Smooth muscle cell (in vitro differentiated cells): ENCODE results near the gene KCNH8. TPM values are rescaled to one million over a fixed set of nuclear protein-coding genes. Genes with fewer than 3 reads are reported as not detected.

ENCODE experiments used
- DNase-seq: peaks from one replicate; lab custom pipeline; 2025; ENCODE audit not compliant: unreplicated experiment; lab: John Stamatoyannopoulos, UW
- H2AFZ ChIP-seq: fragments of 200-600 bp; sonication (generic); 2 replicates; pipeline ENCODE4 v1.6.0; 2016; ENCODE audit warnings: antibody characterized with exemption, low read depth, mild to moderate bottlenecking
- H3F3A ChIP-seq: fragments of 200-600 bp; sonication (generic); 2 replicates; pipeline ENCODE4 v1.6.0; 2017; ENCODE audit warnings: antibody characterized with exemption, low read depth
- H3K27ac ChIP-seq: fragments of 200-600 bp; sonication (generic); 2 replicates; pipeline ENCODE4 v1.5.1; 2016; ENCODE audit warnings: low read depth, mild to moderate bottlenecking
- H3K27me3 ChIP-seq: fragments of 200-600 bp; sonication (generic); 2 replicates; pipeline ENCODE4 v1.6.1; 2016; ENCODE audit warnings: low read depth, mild to moderate bottlenecking
- H3K36me3 ChIP-seq: fragments of 200-600 bp; sonication (generic); 2 replicates; pipeline ENCODE4 v1.5.1; 2016; ENCODE audit warnings: low read depth
- H3K4me1 ChIP-seq: fragments of 200-600 bp; sonication (generic); 2 replicates; pipeline ENCODE4 v1.5.1; 2016; ENCODE audit warnings: low read depth
- H3K4me2 ChIP-seq: fragments of 200-600 bp; sonication (generic); 2 replicates; pipeline ENCODE4 v1.6.0; 2016; ENCODE audit warnings: mild to moderate bottlenecking
- H3K4me3 ChIP-seq: fragments of 200-600 bp; sonication (generic); 2 replicates; pipeline ENCODE4 v1.5.1; 2016; ENCODE audit warnings: mild to moderate bottlenecking
- H3K79me2 ChIP-seq: fragments of 200-600 bp; sonication (generic); 2 replicates; pipeline ENCODE4 v1.6.0; 2016; ENCODE audit warnings: low read depth, mild to moderate bottlenecking
- H3K9ac ChIP-seq: fragments of 200-600 bp; sonication (generic); 2 replicates; pipeline ENCODE4 v1.6.0; 2016; ENCODE audit warnings: low read depth
- H3K9me3 ChIP-seq: fragments of 200-600 bp; sonication (generic); replicated peaks from 2 replicates; pipeline ENCODE4 v1.5.1; 2016; ENCODE audit warnings: low read depth
- H4K20me1 ChIP-seq: fragments of 200-600 bp; sonication (generic); 2 replicates; pipeline ENCODE4 v1.6.0; 2016; ENCODE audit warnings: low read depth
- WGBS: methylation state at CpG from one replicate; pipeline ENCODE4 v1.1.7; 2016; ENCODE audit warnings: low lambda C conversion rate; 5-methylcytosine and 5-hydroxymethylcytosine counted together
- polyA plus RNA-seq: library from polyadenylated mRNA; unstranded; fragments of >200 nt; fragmentation: Nextera tagmentation; extraction: Ambion mirVana; gene quantifications from 2 replicates; pipeline ENCODE4 v1.2.1, GENCODE V29; 2016
- total RNA-seq: library from RNA; depleted of rRNA; stranded (reverse); fragments of >200 nt; gene quantifications from 2 replicates; pipeline ENCODE4 v1.2.3, GENCODE V29; 2014
- TF ChIP-seq, protein P1 (sequence below): fragments of 200-600 bp; sonication (generic); IDR thresholded peaks from 2 replicates; pipeline ENCODE4 v1.5.1; 2017; ENCODE audit warnings: borderline replicate concordance, mild to moderate bottlenecking, antibody characterized with exemption; ENCODE audit not compliant: insufficient read depth, poor library complexity, severe bottlenecking

KCNH8 gene
- total and polyA plus RNA-seq, 2 experiments from 2014 or later, result 0.05 to 2.9 TPM

DNA sequence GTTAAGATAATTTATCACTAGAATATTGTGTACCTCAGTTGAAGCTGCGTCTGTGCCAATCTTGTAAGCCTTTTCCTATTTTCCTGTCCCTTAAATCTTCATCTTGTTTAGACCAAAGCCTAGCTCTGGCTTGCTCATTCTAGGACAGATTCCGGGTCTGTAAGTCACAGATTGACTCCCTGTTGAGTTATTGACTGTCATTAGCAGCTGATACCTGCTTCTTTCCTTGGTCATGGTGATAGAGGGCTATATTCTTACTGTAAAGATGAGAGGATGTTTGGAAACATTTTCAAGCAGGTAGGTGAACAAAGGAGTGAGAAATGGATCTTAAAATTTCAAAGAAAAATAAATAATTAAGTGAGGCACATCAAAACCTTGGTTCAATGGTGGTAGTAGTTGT is 200.2 kb downstream of the KCNH8 start:
- Histone ChIP-seq H3K4me3 (no peak overlapping the region), H3K27me3 (no peaks in the 10 kb centered on the region), H3K4me2 (no peak overlapping the region), H3K9ac (no peak overlapping the region), H3K79me2 (no peaks in the 10 kb centered on the region), H3K9me3 (no peaks in the 10 kb centered on the region), H3K27ac (no peak overlapping the region), H3F3A (no peaks in the 10 kb centered on the region), H2AFZ (no peak overlapping the region), H4K20me1 (no peaks in the 10 kb centered on the region), H3K36me3 (no peaks in the 10 kb centered on the region), H3K4me1 (no peaks in the 10 kb centered on the region)
- DNase-seq, result no peak
- TF ChIP-seq, protein P1, sequence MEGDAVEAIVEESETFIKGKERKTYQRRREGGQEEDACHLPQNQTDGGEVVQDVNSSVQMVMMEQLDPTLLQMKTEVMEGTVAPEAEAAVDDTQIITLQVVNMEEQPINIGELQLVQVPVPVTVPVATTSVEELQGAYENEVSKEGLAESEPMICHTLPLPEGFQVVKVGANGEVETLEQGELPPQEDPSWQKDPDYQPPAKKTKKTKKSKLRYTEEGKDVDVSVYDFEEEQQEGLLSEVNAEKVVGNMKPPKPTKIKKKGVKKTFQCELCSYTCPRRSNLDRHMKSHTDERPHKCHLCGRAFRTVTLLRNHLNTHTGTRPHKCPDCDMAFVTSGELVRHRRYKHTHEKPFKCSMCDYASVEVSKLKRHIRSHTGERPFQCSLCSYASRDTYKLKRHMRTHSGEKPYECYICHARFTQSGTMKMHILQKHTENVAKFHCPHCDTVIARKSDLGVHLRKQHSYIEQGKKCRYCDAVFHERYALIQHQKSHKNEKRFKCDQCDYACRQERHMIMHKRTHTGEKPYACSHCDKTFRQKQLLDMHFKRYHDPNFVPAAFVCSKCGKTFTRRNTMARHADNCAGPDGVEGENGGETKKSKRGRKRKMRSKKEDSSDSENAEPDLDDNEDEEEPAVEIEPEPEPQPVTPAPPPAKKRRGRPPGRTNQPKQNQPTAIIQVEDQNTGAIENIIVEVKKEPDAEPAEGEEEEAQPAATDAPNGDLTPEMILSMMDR, result no peak
- 65% methylated on average over 2 of the region's 2 CpGs for WGBS

DNA sequence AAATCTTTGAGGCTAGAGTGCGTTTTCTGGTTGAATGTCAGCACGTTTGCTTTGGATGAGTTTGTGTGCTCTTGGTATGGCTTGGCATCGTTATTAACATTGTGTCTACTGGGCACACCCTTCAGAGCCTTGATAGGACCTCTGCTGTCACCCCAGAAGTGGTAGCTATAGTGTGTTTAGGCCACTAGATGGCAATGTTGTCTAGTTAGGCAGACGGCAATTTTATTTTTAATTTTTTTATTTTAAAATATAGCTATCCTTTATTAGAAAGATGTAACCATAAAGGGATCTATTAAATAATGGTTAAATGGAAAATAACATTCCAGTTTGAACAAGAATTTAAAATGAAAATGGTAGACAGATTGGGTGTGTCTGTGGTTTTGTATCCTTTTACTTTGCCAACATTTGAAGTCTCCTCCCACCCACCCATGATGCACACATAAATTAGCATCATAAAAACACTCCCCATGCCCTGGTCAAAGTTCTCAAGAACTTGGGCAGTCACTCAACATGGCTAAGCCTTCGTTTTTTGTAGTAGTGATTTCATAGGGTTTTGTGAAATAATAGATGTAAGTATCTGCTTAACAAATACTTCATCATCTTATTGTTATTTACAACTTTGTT is 200.7 kb downstream of the KCNH8 start:
- Histone ChIP-seq H3F3A (no peaks in the 10 kb centered on the region), H3K4me2 (peak overlapping the region; percentile 45), H3K27ac (no peak overlapping the region), H3K4me3 (no peak overlapping the region), H3K27me3 (no peaks in the 10 kb centered on the region), H3K4me1 (no peaks in the 10 kb centered on the region), H3K36me3 (no peaks in the 10 kb centered on the region), H3K79me2 (no peaks in the 10 kb centered on the region), H4K20me1 (no peaks in the 10 kb centered on the region), H3K9me3 (no peaks in the 10 kb centered on the region), H3K9ac (no peak overlapping the region), H2AFZ (no peak overlapping the region)
- TF ChIP-seq, protein P1, result peak; percentile 81
- WGBS, result 26% methylated on average over 5 of the region's 5 CpGs
- DNase-seq, result no peak

DNA sequence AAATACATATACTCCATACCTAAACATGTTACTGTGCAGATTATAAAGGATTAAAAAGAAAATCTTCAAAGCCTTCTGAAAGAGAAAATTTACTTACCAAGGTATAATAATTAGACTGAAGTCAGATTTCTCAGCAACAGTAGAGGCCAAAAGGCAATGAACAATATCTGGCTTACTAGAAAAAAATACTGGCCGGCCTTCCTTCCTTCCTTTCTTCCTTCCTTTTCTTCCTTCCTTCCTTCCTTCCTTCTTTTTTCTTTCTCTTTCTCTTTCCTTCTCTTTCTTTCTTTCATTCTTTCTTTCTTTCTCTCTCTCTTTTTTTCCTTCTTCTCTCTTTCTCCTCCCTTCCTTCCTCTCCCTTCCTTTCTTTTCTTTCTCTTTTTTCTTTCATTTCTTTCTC is 209.6 kb downstream of the KCNH8 start:
- Histone ChIP-seq H3F3A (no peaks in the 10 kb centered on the region), H4K20me1 (no peaks in the 10 kb centered on the region), H3K4me3 (no peak overlapping the region), H3K27me3 (no peaks in the 10 kb centered on the region), H3K9me3 (no peaks in the 10 kb centered on the region), H2AFZ (no peak overlapping the region), H3K36me3 (no peaks in the 10 kb centered on the region), H3K4me2 (no peak overlapping the region), H3K79me2 (no peaks in the 10 kb centered on the region), H3K9ac (no peak overlapping the region), H3K4me1 (no peaks in the 10 kb centered on the region), H3K27ac (no peak overlapping the region)
- DNase-seq, result no peak
- WGBS, result 92% methylated on average over 1 of the region's 1 CpG
- TF ChIP-seq, protein P1, result no peak

DNA sequence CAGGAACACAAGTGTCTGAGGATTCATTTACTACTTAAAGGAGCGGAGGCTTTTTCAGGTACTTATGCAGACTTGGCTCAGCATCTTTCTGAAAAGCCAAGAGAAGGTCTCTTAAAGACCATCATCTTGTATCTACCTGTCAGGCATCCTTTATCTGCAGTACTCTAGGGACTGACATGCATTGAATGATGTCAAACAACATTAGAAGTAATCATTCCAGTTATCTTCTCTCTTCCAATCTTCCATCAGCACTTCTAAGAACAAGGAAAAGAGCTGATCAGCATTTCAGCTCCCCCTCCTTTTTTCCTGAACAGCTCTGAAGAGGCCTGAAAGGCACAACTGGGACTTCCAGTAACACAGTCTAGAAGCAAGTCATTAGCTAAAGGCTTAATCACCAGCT is 214.8 kb downstream of the KCNH8 start:
- no peaks in the 10 kb centered on the region for H3K4me1 ChIP-seq
- H3K27ac ChIP-seq, result no peak overlapping the region
- no peak overlapping the region for H3K4me2 ChIP-seq
- no peaks in the 10 kb centered on the region for H3K36me3 ChIP-seq
- TF ChIP-seq, protein P1, result no peak
- no peak for DNase-seq
- no peak overlapping the region for H3K4me3 ChIP-seq
- H3F3A ChIP-seq, result no peaks in the 10 kb centered on the region
- no peaks in the 10 kb centered on the region for H4K20me1 ChIP-seq
- WGBS, result 90% methylated on average over 1 of the region's 1 CpG
- no peak overlapping the region for H2AFZ ChIP-seq
- no peaks in the 10 kb centered on the region for H3K9me3 ChIP-seq
- no peak overlapping the region for H3K9ac ChIP-seq
- H3K79me2 ChIP-seq, result no peaks in the 10 kb centered on the region
- H3K27me3 ChIP-seq, result no peaks in the 10 kb centered on the region
